Neural cell (in vitro differentiated cells): Measurements from ENCODE around the gene PPP4R3A.

Experiments
- EP300 ChIP-seq: fragments of 450-650 bp; conservative IDR thresholded peaks from 2 replicates; pipeline ENCODE4 v1.6.1; 2014; ENCODE audit warnings: antibody characterized with exemption, mild to moderate bottlenecking, moderate library complexity; ENCODE audit not compliant: poor library complexity, severe bottlenecking
- EZH2 ChIP-seq: fragments of 200-600, 300-800 bp; shearing (Covaris generic), sonication (generic); IDR thresholded peaks from 2 replicates; pipeline ENCODE4 v1.6.1; 2014; ENCODE audit warnings: antibody characterized with exemption, low read length, borderline replicate concordance, mild to moderate bottlenecking; ENCODE audit not compliant: insufficient read depth, poor library complexity, severe bottlenecking
- MXI1 ChIP-seq: fragments of 450-650 bp; conservative IDR thresholded peaks from 2 replicates; pipeline ENCODE4 v1.6.1; 2014; ENCODE audit warnings: antibody characterized with exemption, mild to moderate bottlenecking; ENCODE audit not compliant: poor library complexity, severe bottlenecking
- POLR2AphosphoS5 ChIP-seq: IDR thresholded peaks from 2 replicates; pipeline ENCODE4 v1.6.1; 2012
- RAD21 ChIP-seq: fragments of 450-650 bp; conservative IDR thresholded peaks from 2 replicates; pipeline ENCODE4 v1.6.1; 2014; ENCODE audit warnings: antibody characterized with exemption, mild to moderate bottlenecking, moderate library complexity
- SMC3 ChIP-seq: fragments of 450-650 bp; conservative IDR thresholded peaks from 2 replicates; pipeline ENCODE4 v1.6.1; 2014; ENCODE audit warnings: antibody characterized with exemption, mild to moderate bottlenecking, moderate library complexity; ENCODE audit not compliant: poor library complexity
- TAF1 ChIP-seq: IDR thresholded peaks from 2 replicates; pipeline ENCODE4 v1.6.1; 2012; ENCODE audit warnings: low read depth
- TF ChIP-seq, protein P1 (sequence below): fragments of 450-650 bp; IDR thresholded peaks from 2 replicates; pipeline ENCODE4 v1.5.1; 2014; ENCODE audit warnings: antibody characterized with exemption, mild to moderate bottlenecking, moderate library complexity; ENCODE audit not compliant: poor library complexity, severe bottlenecking
- TF ChIP-seq, protein P2 (sequence below): IDR thresholded peaks from 2 replicates; pipeline ENCODE4 v1.6.1; 2012; ENCODE audit warnings: borderline replicate concordance

DNA sequence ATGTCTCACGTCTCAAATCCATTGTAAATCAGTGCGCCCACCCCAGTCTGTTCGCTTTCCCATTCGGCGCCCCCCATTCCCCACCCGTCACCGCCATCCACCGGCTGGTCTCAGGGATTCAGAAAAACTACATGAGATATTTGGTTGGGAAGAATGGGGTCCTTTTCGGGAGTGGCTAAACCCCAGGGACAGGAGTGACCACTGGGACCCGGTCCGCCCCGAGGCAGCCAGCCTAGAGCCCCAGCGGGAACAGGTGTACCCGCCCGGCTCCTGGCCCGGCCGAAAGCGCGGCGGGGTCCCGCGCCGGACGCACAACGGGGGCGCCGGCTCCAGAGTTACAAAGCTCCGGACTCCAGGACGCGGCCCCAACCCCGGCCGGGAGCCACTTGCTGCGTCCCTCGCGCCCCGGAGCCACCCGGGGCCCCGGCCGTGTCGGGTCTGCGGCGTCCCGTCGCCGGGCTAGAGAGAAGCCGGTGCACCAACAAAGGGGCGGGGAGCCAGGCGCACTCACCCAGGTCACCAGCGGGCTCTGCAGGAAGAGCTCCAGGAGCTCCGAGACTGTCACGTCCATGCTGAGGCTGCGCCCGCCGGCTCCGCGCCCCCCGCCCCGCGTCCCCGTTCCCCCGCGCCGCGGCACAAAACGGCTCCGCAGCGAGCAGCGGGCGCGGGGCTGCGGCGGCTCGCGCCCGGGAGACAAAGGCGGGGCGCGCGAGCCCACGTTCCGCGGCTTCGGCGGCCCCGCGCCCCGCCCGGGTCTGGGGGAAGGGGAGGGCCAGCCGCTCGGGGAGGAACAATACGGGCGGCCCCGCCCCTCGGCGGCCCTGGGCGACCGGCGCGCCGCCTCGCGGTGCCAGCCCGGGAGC lies 92.8 kb downstream of the PPP4R3A start, which contains the start of gene CCDC88C:
- TF ChIP-seq EZH2 (no peak), POLR2AphosphoS5 (peak; percentile 40), MXI1 (no peak), TAF1 (no peak), RAD21 (peak; percentile 13), SMC3 (no peak), EP300 (no peak)
- TF ChIP-seq, protein P1, sequence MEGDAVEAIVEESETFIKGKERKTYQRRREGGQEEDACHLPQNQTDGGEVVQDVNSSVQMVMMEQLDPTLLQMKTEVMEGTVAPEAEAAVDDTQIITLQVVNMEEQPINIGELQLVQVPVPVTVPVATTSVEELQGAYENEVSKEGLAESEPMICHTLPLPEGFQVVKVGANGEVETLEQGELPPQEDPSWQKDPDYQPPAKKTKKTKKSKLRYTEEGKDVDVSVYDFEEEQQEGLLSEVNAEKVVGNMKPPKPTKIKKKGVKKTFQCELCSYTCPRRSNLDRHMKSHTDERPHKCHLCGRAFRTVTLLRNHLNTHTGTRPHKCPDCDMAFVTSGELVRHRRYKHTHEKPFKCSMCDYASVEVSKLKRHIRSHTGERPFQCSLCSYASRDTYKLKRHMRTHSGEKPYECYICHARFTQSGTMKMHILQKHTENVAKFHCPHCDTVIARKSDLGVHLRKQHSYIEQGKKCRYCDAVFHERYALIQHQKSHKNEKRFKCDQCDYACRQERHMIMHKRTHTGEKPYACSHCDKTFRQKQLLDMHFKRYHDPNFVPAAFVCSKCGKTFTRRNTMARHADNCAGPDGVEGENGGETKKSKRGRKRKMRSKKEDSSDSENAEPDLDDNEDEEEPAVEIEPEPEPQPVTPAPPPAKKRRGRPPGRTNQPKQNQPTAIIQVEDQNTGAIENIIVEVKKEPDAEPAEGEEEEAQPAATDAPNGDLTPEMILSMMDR: no peak
- TF ChIP-seq, protein P2, sequence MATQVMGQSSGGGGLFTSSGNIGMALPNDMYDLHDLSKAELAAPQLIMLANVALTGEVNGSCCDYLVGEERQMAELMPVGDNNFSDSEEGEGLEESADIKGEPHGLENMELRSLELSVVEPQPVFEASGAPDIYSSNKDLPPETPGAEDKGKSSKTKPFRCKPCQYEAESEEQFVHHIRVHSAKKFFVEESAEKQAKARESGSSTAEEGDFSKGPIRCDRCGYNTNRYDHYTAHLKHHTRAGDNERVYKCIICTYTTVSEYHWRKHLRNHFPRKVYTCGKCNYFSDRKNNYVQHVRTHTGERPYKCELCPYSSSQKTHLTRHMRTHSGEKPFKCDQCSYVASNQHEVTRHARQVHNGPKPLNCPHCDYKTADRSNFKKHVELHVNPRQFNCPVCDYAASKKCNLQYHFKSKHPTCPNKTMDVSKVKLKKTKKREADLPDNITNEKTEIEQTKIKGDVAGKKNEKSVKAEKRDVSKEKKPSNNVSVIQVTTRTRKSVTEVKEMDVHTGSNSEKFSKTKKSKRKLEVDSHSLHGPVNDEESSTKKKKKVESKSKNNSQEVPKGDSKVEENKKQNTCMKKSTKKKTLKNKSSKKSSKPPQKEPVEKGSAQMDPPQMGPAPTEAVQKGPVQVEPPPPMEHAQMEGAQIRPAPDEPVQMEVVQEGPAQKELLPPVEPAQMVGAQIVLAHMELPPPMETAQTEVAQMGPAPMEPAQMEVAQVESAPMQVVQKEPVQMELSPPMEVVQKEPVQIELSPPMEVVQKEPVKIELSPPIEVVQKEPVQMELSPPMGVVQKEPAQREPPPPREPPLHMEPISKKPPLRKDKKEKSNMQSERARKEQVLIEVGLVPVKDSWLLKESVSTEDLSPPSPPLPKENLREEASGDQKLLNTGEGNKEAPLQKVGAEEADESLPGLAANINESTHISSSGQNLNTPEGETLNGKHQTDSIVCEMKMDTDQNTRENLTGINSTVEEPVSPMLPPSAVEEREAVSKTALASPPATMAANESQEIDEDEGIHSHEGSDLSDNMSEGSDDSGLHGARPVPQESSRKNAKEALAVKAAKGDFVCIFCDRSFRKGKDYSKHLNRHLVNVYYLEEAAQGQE: no peak
